ENCODE data around the gene CYLD.

DNA sequence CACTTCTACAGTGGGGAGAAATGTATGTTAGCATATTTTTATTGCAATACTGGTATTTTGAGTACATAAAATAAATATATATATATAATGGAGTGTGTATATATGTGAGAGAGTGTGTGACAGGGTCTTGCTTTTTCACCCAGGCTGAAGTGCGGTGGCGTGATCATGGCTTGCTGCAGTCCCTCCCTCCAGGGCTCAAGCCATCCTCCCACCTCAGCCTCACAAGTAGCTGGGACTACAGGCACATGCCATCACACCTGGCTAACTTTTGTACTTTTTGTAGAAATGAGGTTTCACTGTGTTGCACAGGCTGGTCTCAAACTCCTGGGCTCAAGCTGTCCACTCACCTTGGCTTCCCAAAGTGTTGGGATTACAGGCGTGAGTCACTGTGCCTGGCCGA, 4.1 kb downstream of the CYLD start:
- TF ChIP-seq, protein P1, sequence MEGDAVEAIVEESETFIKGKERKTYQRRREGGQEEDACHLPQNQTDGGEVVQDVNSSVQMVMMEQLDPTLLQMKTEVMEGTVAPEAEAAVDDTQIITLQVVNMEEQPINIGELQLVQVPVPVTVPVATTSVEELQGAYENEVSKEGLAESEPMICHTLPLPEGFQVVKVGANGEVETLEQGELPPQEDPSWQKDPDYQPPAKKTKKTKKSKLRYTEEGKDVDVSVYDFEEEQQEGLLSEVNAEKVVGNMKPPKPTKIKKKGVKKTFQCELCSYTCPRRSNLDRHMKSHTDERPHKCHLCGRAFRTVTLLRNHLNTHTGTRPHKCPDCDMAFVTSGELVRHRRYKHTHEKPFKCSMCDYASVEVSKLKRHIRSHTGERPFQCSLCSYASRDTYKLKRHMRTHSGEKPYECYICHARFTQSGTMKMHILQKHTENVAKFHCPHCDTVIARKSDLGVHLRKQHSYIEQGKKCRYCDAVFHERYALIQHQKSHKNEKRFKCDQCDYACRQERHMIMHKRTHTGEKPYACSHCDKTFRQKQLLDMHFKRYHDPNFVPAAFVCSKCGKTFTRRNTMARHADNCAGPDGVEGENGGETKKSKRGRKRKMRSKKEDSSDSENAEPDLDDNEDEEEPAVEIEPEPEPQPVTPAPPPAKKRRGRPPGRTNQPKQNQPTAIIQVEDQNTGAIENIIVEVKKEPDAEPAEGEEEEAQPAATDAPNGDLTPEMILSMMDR (IDR thresholded peaks at IDR 0.05 in 2 of 3, conservative IDR thresholded peaks at IDR 0.05 in 1 of 3; ENCODE audit: borderline replicate concordance in 1 of 3, insufficient read depth in 1 of 3, low read depth in 2 of 3, low read length in 2 of 3) = no peak
- TF ChIP-seq SP1 (IDR thresholded peaks at IDR 0.05; ENCODE audit: low read depth) (no peak), SRF (IDR thresholded peaks at IDR 0.05; ENCODE audit: low read depth) (no peak), POLR2A (IDR thresholded peaks at IDR 0.05; ENCODE audit: borderline replicate concordance, extremely low read depth, insufficient read depth, insufficient read length) (no peak), EZH2 (IDR thresholded peaks at IDR 0.05) (no peak), POLR2AphosphoS5 (IDR thresholded peaks at IDR 0.05; ENCODE audit: low read depth, low read length) (no peak), EGR1 (IDR thresholded peaks at IDR 0.05; ENCODE audit: low read depth) (no peak), RAD21 (IDR thresholded peaks at IDR 0.05; ENCODE audit: low read depth) (no peak), ZNF274 (IDR thresholded peaks at IDR 0.05; ENCODE audit: low read depth, low read length) (no peak), SIN3A (IDR thresholded peaks at IDR 0.05; ENCODE audit: low read depth) (no peak)
- TF ChIP-seq, protein P2, sequence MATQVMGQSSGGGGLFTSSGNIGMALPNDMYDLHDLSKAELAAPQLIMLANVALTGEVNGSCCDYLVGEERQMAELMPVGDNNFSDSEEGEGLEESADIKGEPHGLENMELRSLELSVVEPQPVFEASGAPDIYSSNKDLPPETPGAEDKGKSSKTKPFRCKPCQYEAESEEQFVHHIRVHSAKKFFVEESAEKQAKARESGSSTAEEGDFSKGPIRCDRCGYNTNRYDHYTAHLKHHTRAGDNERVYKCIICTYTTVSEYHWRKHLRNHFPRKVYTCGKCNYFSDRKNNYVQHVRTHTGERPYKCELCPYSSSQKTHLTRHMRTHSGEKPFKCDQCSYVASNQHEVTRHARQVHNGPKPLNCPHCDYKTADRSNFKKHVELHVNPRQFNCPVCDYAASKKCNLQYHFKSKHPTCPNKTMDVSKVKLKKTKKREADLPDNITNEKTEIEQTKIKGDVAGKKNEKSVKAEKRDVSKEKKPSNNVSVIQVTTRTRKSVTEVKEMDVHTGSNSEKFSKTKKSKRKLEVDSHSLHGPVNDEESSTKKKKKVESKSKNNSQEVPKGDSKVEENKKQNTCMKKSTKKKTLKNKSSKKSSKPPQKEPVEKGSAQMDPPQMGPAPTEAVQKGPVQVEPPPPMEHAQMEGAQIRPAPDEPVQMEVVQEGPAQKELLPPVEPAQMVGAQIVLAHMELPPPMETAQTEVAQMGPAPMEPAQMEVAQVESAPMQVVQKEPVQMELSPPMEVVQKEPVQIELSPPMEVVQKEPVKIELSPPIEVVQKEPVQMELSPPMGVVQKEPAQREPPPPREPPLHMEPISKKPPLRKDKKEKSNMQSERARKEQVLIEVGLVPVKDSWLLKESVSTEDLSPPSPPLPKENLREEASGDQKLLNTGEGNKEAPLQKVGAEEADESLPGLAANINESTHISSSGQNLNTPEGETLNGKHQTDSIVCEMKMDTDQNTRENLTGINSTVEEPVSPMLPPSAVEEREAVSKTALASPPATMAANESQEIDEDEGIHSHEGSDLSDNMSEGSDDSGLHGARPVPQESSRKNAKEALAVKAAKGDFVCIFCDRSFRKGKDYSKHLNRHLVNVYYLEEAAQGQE (IDR thresholded peaks at IDR 0.05; ENCODE audit: low read depth) = no peak
- TF ChIP-seq, protein P3, sequence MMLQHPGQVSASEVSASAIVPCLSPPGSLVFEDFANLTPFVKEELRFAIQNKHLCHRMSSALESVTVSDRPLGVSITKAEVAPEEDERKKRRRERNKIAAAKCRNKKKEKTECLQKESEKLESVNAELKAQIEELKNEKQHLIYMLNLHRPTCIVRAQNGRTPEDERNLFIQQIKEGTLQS (IDR thresholded peaks at IDR 0.05) = no peak
